Measurements from ENCODE around the gene GRID1. TPM values are rescaled to one million over a fixed set of nuclear protein-coding genes. Genes with fewer than 3 reads are reported as not detected.

GRID1 gene
- total RNA-seq, 1 experiment from 2014 or later: 0.31 TPM

- peak; percentile 17 for DNase-seq
- no peaks in the 10 kb centered on the region for H3K27me3 ChIP-seq (ENCODE audit: control insufficient read depth, insufficient read depth, low read length)
- H3K4me3 ChIP-seq (ENCODE audit: insufficient read depth, low read depth, low read length): no peak overlapping the region
- H3K36me3 ChIP-seq (replicated peaks; ENCODE audit: control insufficient read depth, insufficient read depth, low read length): no peaks in the 10 kb centered on the region
These were observed 475.1 kb downstream of the GRID1 start for GRCh38 chr10:85891472-85891871.

- no peak for DNase-seq
- Histone ChIP-seq H3K27me3 (ENCODE audit: control insufficient read depth, insufficient read depth, low read length) (no peaks in the 10 kb centered on the region), H3K4me3 (ENCODE audit: insufficient read depth, low read depth, low read length) (no peak overlapping the region), H3K36me3 (replicated peaks; ENCODE audit: control insufficient read depth, insufficient read depth, low read length) (no peaks in the 10 kb centered on the region)
These were observed 478.0 kb downstream of the GRID1 start for GRCh38 chr10:85888559-85888958.

- no peak overlapping the region for H3K4me3 ChIP-seq (ENCODE audit: insufficient read depth, low read depth, low read length)
- H3K36me3 ChIP-seq (replicated peaks; ENCODE audit: control insufficient read depth, insufficient read depth, low read length): no peaks in the 10 kb centered on the region
- H3K27me3 ChIP-seq (ENCODE audit: control insufficient read depth, insufficient read depth, low read length): no peaks in the 10 kb centered on the region
- DNase-seq: no peak
These were observed 478.6 kb downstream of the GRID1 start for GRCh38 chr10:85888004-85888403.

- no peaks in the 10 kb centered on the region for H3K27me3 ChIP-seq (ENCODE audit: control insufficient read depth, insufficient read depth, low read length)
- H3K36me3 ChIP-seq (replicated peaks; ENCODE audit: control insufficient read depth, insufficient read depth, low read length): no peaks in the 10 kb centered on the region
- H3K4me3 ChIP-seq (ENCODE audit: insufficient read depth, low read depth, low read length): no peak overlapping the region
- DNase-seq: no peak
These were observed 492.4 kb downstream of the GRID1 start for GRCh38 chr10:85874208-85874607.

- H3K4me3 ChIP-seq (ENCODE audit: insufficient read depth, low read depth, low read length): no peak overlapping the region
- H3K36me3 ChIP-seq (replicated peaks; ENCODE audit: control insufficient read depth, insufficient read depth, low read length): no peaks in the 10 kb centered on the region
- DNase-seq: no peak
- no peaks in the 10 kb centered on the region for H3K27me3 ChIP-seq (ENCODE audit: control insufficient read depth, insufficient read depth, low read length)
These were observed 493.5 kb downstream of the GRID1 start for GRCh38 chr10:85873063-85873462.

GRCh38 chr10:85868627-85869499 is 497.7 kb downstream of the GRID1 start:
- H3K36me3 ChIP-seq (replicated peaks; ENCODE audit: control insufficient read depth, insufficient read depth, low read length): no peaks in the 10 kb centered on the region
- DNase-seq: no peak
- no peaks in the 10 kb centered on the region for H3K27me3 ChIP-seq (ENCODE audit: control insufficient read depth, insufficient read depth, low read length)
- H3K4me3 ChIP-seq (ENCODE audit: insufficient read depth, low read depth, low read length): no peak overlapping the region

GRCh38 chr10:85864868-85865526 is 501.6 kb downstream of the GRID1 start:
- Histone ChIP-seq H3K36me3 (replicated peaks; ENCODE audit: control insufficient read depth, insufficient read depth, low read length) (no peaks in the 10 kb centered on the region), H3K4me3 (ENCODE audit: insufficient read depth, low read depth, low read length) (no peak overlapping the region), H3K27me3 (ENCODE audit: control insufficient read depth, insufficient read depth, low read length) (no peaks in the 10 kb centered on the region)
- DNase-seq: no peak

GRCh38 chr10:85864173-85864549 is 502.4 kb downstream of the GRID1 start:
- no peak for DNase-seq
- Histone ChIP-seq H3K4me3 (ENCODE audit: insufficient read depth, low read depth, low read length) (no peak overlapping the region), H3K36me3 (replicated peaks; ENCODE audit: control insufficient read depth, insufficient read depth, low read length) (no peaks in the 10 kb centered on the region)

GRCh38 chr10:85863301-85864172 is 503.1 kb downstream of the GRID1 start:
- Histone ChIP-seq H3K27me3 (ENCODE audit: control insufficient read depth, insufficient read depth, low read length) (no peaks in the 10 kb centered on the region), H3K4me3 (ENCODE audit: insufficient read depth, low read depth, low read length) (no peak overlapping the region), H3K36me3 (replicated peaks; ENCODE audit: control insufficient read depth, insufficient read depth, low read length) (no peaks in the 10 kb centered on the region)
- DNase-seq: no peak

More at GRCh38 chr10:85864173-85864549, 502.4 kb downstream of the GRID1 start:
- no peaks in the 10 kb centered on the region for H3K27me3 ChIP-seq (ENCODE audit: control insufficient read depth, insufficient read depth, low read length)

- DNase-seq: no peak
- no peak overlapping the region for H3K4me3 ChIP-seq (ENCODE audit: insufficient read depth, low read depth, low read length)
These were observed 503.8 kb downstream of the GRID1 start for GRCh38 chr10:85862771-85863170.

GRCh38 chr10:85861513-85862197 is 504.9 kb downstream of the GRID1 start:
- no peak for DNase-seq
- H3K36me3 ChIP-seq (replicated peaks; ENCODE audit: control insufficient read depth, insufficient read depth, low read length): no peaks in the 10 kb centered on the region
- no peaks in the 10 kb centered on the region for H3K27me3 ChIP-seq (ENCODE audit: control insufficient read depth, insufficient read depth, low read length)
- no peak overlapping the region for H3K4me3 ChIP-seq (ENCODE audit: insufficient read depth, low read depth, low read length)

More at GRCh38 chr10:85862771-85863170, 503.8 kb downstream of the GRID1 start:
- H3K27me3 ChIP-seq (ENCODE audit: control insufficient read depth, insufficient read depth, low read length): no peaks in the 10 kb centered on the region
- H3K36me3 ChIP-seq (replicated peaks; ENCODE audit: control insufficient read depth, insufficient read depth, low read length): no peaks in the 10 kb centered on the region

- no peak overlapping the region for H3K4me3 ChIP-seq (ENCODE audit: insufficient read depth, low read depth, low read length)
- no peaks in the 10 kb centered on the region for H3K27me3 ChIP-seq (ENCODE audit: control insufficient read depth, insufficient read depth, low read length)
- no peak for DNase-seq
- no peaks in the 10 kb centered on the region for H3K36me3 ChIP-seq (replicated peaks; ENCODE audit: control insufficient read depth, insufficient read depth, low read length)
These were observed 506.7 kb downstream of the GRID1 start for GRCh38 chr10:85859859-85860258.

GRCh38 chr10:85858776-85859515 is 507.6 kb downstream of the GRID1 start:
- Histone ChIP-seq H3K4me3 (ENCODE audit: insufficient read depth, low read depth, low read length) (no peak overlapping the region), H3K27me3 (ENCODE audit: control insufficient read depth, insufficient read depth, low read length) (no peaks in the 10 kb centered on the region), H3K36me3 (replicated peaks; ENCODE audit: control insufficient read depth, insufficient read depth, low read length) (no peaks in the 10 kb centered on the region)
- no peak for DNase-seq
